Measurements from ENCODE around the gene FCF1.

- TF ChIP-seq CTCF (IDR thresholded peaks at IDR 0.05; ENCODE audit: insufficient read depth, low read depth, low read length), result no peak
- TF ChIP-seq EZH2 (IDR thresholded peaks at IDR 0.05; ENCODE audit: insufficient read depth, low read length), result no peak
Measured at GRCh38 chr14:74697543-74697942, 15.4 kb upstream of the FCF1 start.
